Measurements from ENCODE around the gene ADPRS.

Gene ADPRS

GRCh38 chr1:36111151-36111550, 22.5 kb downstream of the ADPRS start:
- Histone ChIP-seq H3K4me3 (ENCODE audit: low read length) (no peak overlapping the region), H3K27me3 (ENCODE audit: insufficient read depth, low read length) (no peaks in the 10 kb centered on the region; the same call in 1 of the 2 replicates), H3K4me1 (ENCODE audit: insufficient read depth, low read length) (no peaks in the 10 kb centered on the region), H3K36me3 (ENCODE audit: insufficient read depth, low read length) (no peaks in the 10 kb centered on the region), H3K9me3 (ENCODE audit: insufficient read depth, low read depth, low read length) (no peaks in the 10 kb centered on the region), H3K27ac (ENCODE audit: low read depth, low read length) (no peak overlapping the region), H3K9ac (ENCODE audit: low read depth, low read length) (no peak overlapping the region)
- WGBS: 84% methylated on average over 4 of the region's 4 CpGs

DNA sequence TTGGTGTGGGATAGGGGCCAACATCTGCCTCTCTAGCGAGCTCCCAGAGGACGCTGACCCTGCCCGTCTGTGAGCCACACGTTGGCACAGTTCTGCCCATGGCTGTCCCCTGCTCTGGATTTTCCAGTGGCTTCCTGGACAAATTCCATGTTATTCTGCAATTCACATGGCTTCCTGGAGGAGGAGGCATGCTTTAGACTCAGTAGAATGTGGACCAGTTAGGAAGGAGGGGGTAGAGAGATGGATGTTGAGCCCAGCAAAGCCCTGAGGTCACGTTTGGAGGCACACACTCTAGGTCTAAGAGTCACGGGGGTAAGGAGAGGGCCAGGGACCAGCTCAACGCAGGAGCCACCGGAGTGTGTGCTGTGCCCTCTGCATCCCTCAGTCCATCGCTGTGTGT, 24.1 kb downstream of the ADPRS start:
- WGBS: 90% methylated on average over 9 of the region's 9 CpGs
- Histone ChIP-seq H3K36me3 (ENCODE audit: insufficient read depth, low read length) (no peaks in the 10 kb centered on the region), H3K4me1 (ENCODE audit: insufficient read depth, low read length) (no peaks in the 10 kb centered on the region), H3K4me3 (ENCODE audit: low read length) (no peak overlapping the region), H3K9ac (ENCODE audit: low read depth, low read length) (no peak overlapping the region), H3K27ac (ENCODE audit: low read depth, low read length) (no peak overlapping the region), H3K9me3 (ENCODE audit: insufficient read depth, low read depth, low read length) (no peaks in the 10 kb centered on the region), H3K27me3 (ENCODE audit: insufficient read depth, low read length) (no peaks in the 10 kb centered on the region; the same call in 1 of the 2 replicates)

GRCh38 chr1:36114371-36114770, 25.7 kb downstream of the ADPRS start:
- no peak overlapping the region for H3K9ac ChIP-seq (ENCODE audit: low read depth, low read length)

DNA sequence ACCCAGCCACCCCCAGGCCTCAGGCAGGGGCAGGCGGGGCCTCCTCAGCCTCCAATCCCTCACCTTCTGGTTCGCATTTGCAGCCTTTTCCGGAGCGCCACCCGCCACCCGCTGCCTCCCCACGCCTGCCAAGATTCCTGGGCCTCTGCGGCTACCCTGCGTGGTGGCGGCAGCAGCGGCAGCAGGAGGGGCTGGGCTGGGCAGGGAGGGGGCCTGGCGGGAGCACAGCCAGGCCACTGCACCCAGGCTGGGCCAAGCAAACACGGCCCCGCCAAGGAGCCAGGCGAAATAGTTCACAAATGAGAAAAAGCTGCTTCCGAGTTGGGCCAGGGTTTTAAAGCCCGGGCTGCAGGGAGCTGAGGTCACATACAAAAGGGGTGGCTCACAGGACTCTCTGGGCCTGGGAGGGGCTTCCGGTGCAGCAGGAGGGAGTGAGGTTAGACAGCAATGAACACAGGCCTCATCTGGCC, 26.5 kb downstream of the ADPRS start:
- no peak overlapping the region for H3K9ac ChIP-seq (ENCODE audit: low read depth, low read length)
- H3K4me3 ChIP-seq (ENCODE audit: low read length): no peak overlapping the region
- H3K27ac ChIP-seq (ENCODE audit: low read depth, low read length): no peak overlapping the region

More at GRCh38 chr1:36114371-36114770, 25.7 kb downstream of the ADPRS start:
- 68% methylated on average over 5 of the region's 5 CpGs for WGBS
- no peak overlapping the region for H3K27ac ChIP-seq (ENCODE audit: low read depth, low read length)
- no peaks in the 10 kb centered on the region for H3K4me1 ChIP-seq (ENCODE audit: insufficient read depth, low read length)
- no peaks in the 10 kb centered on the region for H3K9me3 ChIP-seq (ENCODE audit: insufficient read depth, low read depth, low read length)
- H3K36me3 ChIP-seq (ENCODE audit: insufficient read depth, low read length): no peaks in the 10 kb centered on the region
- no peak overlapping the region for H3K4me3 ChIP-seq (ENCODE audit: low read length)
- no peaks in the 10 kb centered on the region; the same call in 1 of the 2 replicates for H3K27me3 ChIP-seq (ENCODE audit: insufficient read depth, low read length)

GRCh38 chr1:36115931-36116330, 27.2 kb downstream of the ADPRS start:
- Histone ChIP-seq H3K4me3 (ENCODE audit: low read length) (no peak overlapping the region), H3K36me3 (ENCODE audit: insufficient read depth, low read length) (no peaks in the 10 kb centered on the region), H3K4me1 (ENCODE audit: insufficient read depth, low read length) (no peaks in the 10 kb centered on the region), H3K27me3 (ENCODE audit: insufficient read depth, low read length) (no peaks in the 10 kb centered on the region; the same call in 1 of the 2 replicates), H3K9ac (ENCODE audit: low read depth, low read length) (no peak overlapping the region), H3K27ac (ENCODE audit: low read depth, low read length) (no peak overlapping the region), H3K9me3 (ENCODE audit: insufficient read depth, low read depth, low read length) (no peaks in the 10 kb centered on the region)
- 68% methylated on average over 5 of the region's 5 CpGs for WGBS

More for the DNA sequence above, 26.5 kb downstream of the ADPRS start:
- 76% methylated on average over 18 of the region's 18 CpGs for WGBS
- no peaks in the 10 kb centered on the region for H3K9me3 ChIP-seq (ENCODE audit: insufficient read depth, low read depth, low read length)
- H3K4me1 ChIP-seq (ENCODE audit: insufficient read depth, low read length): no peaks in the 10 kb centered on the region
- H3K27me3 ChIP-seq (ENCODE audit: insufficient read depth, low read length): no peaks in the 10 kb centered on the region; the same call in 1 of the 2 replicates
- H3K36me3 ChIP-seq (ENCODE audit: insufficient read depth, low read length): no peaks in the 10 kb centered on the region

- H3K36me3 ChIP-seq (ENCODE audit: insufficient read depth, low read length): no peaks in the 10 kb centered on the region
- H3K27ac ChIP-seq (ENCODE audit: low read depth, low read length): no peak overlapping the region
- 89% methylated on average over 5 of the region's 5 CpGs for WGBS
- no peak overlapping the region for H3K4me3 ChIP-seq (ENCODE audit: low read length)
- H3K27me3 ChIP-seq (ENCODE audit: insufficient read depth, low read length): no peaks in the 10 kb centered on the region; the same call in 1 of the 2 replicates
- H3K9me3 ChIP-seq (ENCODE audit: insufficient read depth, low read depth, low read length): no peaks in the 10 kb centered on the region
- no peaks in the 10 kb centered on the region for H3K4me1 ChIP-seq (ENCODE audit: insufficient read depth, low read length)
- H3K9ac ChIP-seq (ENCODE audit: low read depth, low read length): no peak overlapping the region
Observed at GRCh38 chr1:36116901-36117300, 28.2 kb downstream of the ADPRS start.

- Histone ChIP-seq H3K36me3 (ENCODE audit: insufficient read depth, low read length) (no peaks in the 10 kb centered on the region), H3K27ac (ENCODE audit: low read depth, low read length) (no peak overlapping the region), H3K4me1 (ENCODE audit: insufficient read depth, low read length) (no peaks in the 10 kb centered on the region), H3K27me3 (ENCODE audit: insufficient read depth, low read length) (peaks cover 13% of the 10 kb centered on the region), H3K9ac (ENCODE audit: low read depth, low read length) (no peak overlapping the region), H3K4me3 (ENCODE audit: low read length) (no peak overlapping the region), H3K9me3 (ENCODE audit: insufficient read depth, low read depth, low read length) (no peaks in the 10 kb centered on the region)
- WGBS: 68% methylated on average over 10 of the region's 10 CpGs
Observed at GRCh38 chr1:36118447-36119204, 29.9 kb downstream of the ADPRS start.

DNA sequence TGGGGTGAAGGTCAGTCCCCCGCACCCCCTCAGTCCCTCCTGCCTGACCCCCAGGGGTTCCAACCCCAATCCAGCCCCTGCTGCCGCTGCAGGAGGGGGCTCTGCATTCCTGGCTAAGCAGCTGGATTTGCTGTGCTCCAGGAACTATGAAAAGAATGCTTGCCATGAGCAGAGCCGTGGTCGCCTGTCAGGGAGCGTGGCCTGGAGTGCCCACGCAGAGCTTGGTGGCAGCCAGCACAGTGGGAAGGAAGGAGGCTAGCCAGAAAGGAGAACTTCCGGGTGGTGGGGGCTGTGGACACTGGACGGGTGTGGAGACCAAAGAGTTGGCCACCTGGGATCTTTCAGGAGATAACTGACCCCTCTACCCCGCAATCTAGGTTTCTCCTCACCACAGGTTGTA, 30.8 kb downstream of the ADPRS start:
- H3K36me3 ChIP-seq (ENCODE audit: insufficient read depth, low read length): no peaks in the 10 kb centered on the region
- H3K9me3 ChIP-seq (ENCODE audit: insufficient read depth, low read depth, low read length): no peaks in the 10 kb centered on the region
- no peak overlapping the region for H3K9ac ChIP-seq (ENCODE audit: low read depth, low read length)
- H3K4me1 ChIP-seq (ENCODE audit: insufficient read depth, low read length): no peaks in the 10 kb centered on the region
- no peak overlapping the region for H3K4me3 ChIP-seq (ENCODE audit: low read length)
- peaks cover 21% of the 10 kb centered on the region for H3K27me3 ChIP-seq (ENCODE audit: insufficient read depth, low read length)
- no peak overlapping the region for H3K27ac ChIP-seq (ENCODE audit: low read depth, low read length)
- WGBS: 71% methylated on average over 9 of the region's 9 CpGs

- H3K4me3 ChIP-seq (ENCODE audit: low read length): no peak overlapping the region
- H3K27me3 ChIP-seq (ENCODE audit: insufficient read depth, low read length): peaks cover 42% of the 10 kb centered on the region
- no peaks in the 10 kb centered on the region for H3K36me3 ChIP-seq (ENCODE audit: insufficient read depth, low read length)
- H3K4me1 ChIP-seq (ENCODE audit: insufficient read depth, low read length): no peaks in the 10 kb centered on the region
- 85% methylated on average over 12 of the region's 12 CpGs for WGBS
- H3K27ac ChIP-seq (ENCODE audit: low read depth, low read length): no peak overlapping the region
- no peak overlapping the region for H3K9ac ChIP-seq (ENCODE audit: low read depth, low read length)
- H3K9me3 ChIP-seq (ENCODE audit: insufficient read depth, low read depth, low read length): no peaks in the 10 kb centered on the region
Observed at GRCh38 chr1:36122062-36123030, 33.7 kb downstream of the ADPRS start.

DNA sequence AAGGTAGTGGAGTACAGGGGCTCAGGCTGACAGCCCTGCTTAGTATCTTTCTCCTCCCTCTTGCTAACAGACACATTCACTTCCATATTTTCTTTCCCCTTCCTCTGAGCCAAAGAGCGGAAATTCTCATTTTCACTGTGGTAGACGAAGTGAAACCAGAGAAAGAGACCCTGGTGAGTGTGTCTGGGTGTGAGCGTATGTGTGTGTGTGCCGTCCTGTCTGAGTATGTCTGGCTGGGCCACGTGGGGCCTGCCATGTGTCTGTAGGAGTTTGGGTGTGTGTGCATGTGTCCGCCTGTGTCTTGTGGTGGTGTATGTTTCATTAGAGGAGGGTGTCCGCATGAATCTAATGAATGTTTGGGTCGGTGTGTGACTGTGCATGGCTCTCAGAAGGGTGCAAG, 34.7 kb downstream of the ADPRS start:
- Histone ChIP-seq H3K9ac (ENCODE audit: low read depth, low read length) (no peak overlapping the region), H3K9me3 (ENCODE audit: insufficient read depth, low read depth, low read length) (no peaks in the 10 kb centered on the region), H3K36me3 (ENCODE audit: insufficient read depth, low read length) (no peaks in the 10 kb centered on the region), H3K27ac (ENCODE audit: low read depth, low read length) (no peak overlapping the region), H3K27me3 (ENCODE audit: insufficient read depth, low read length) (peaks cover 42% of the 10 kb centered on the region), H3K4me1 (ENCODE audit: insufficient read depth, low read length) (no peaks in the 10 kb centered on the region), H3K4me3 (ENCODE audit: low read length) (no peak overlapping the region)
- 84% methylated on average over 8 of the region's 8 CpGs for WGBS

Data from HUES64 (cell line).